B cell (primary cell): ENCODE data around the gene TMEM250. TPM values are rescaled to one million over a fixed set of nuclear protein-coding genes. Genes with fewer than 3 reads are reported as not detected.

Experiments
- ATAC-seq: fragments of 200-7000 bp; cut with Tn5 transposase; one replicate; pipeline ENCODE4 v1.10.0; 2021; ENCODE audit warnings: low read depth, mild to moderate bottlenecking, moderate number of reproducible peaks, moderate library complexity
- CTCF ChIA-PET: fragments of 350-600 bp; sonication (Branson Sonifier 250); formaldehyde crosslinking; loops from one replicate; lab custom pipeline; 2021; ENCODE audit warnings: antibody characterized with exemption, inconsistent platforms; lab: Charles Lee
- POLR2A ChIA-PET: fragments of 350-600 bp; sonication (Branson Sonifier 250); formaldehyde crosslinking; loops from one replicate; lab custom pipeline; 2021; ENCODE audit warnings: antibody characterized with exemption; lab: Charles Lee
- DNase-seq: peaks from one replicate; pipeline ENCODE4 v3.0.0; 2013
- H2AFZ ChIP-seq: 2 replicates; pipeline ENCODE4 v1.6.1; 2012; ENCODE audit warnings: mild to moderate bottlenecking, low read depth, low read length; ENCODE audit not compliant: insufficient read depth, poor library complexity, severe bottlenecking
- H3K27ac ChIP-seq, 2 donors: 1 replicate in 1 of 2; 2 replicates in 1 of 2; pipeline ENCODE4 v1.5.1; 2012 to 2013; ENCODE audit warnings: low read length in 2 of 2, mild to moderate bottlenecking in 2 of 2, moderate library complexity in 1 of 2
- H3K27me3 ChIP-seq, 4 experiments: fragments of 200-600 bp in 1 of 4; sonication (generic) in 1 of 4; replicated peaks in 1 of 4; 1 replicate in 2 of 4; 2 replicates in 2 of 4; pipeline versions ENCODE4 v1.6.1 to v1.7.0; 2013 to 2016; ENCODE audit warnings: low read length in 3 of 4, mild to moderate bottlenecking in 2 of 4, mixed read lengths in 1 of 4, moderate library complexity in 1 of 4; ENCODE audit not compliant: insufficient read depth in 4 of 4, control insufficient read depth in 3 of 4; ENCODE audit errors: control extremely low read depth in 1 of 4
- H3K36me3 ChIP-seq, 2 experiments: replicated peaks in 1 of 2; 1 replicate in 1 of 2; 2 replicates in 1 of 2; pipeline versions ENCODE4 v1.6.1 to v1.7.1; 2013; ENCODE audit warnings: low read length in 1 of 2; ENCODE audit not compliant: insufficient read depth in 2 of 2, control insufficient read depth in 1 of 2; ENCODE audit errors: control extremely low read depth in 1 of 2, extremely low read depth in 1 of 2
- H3K4me1 ChIP-seq, 2 donors: fragments of 200-600 bp in 1 of 2; sonication (generic) in 1 of 2; 1 replicate in 1 of 2; 2 replicates in 1 of 2; pipeline versions ENCODE4 v1.5.1 to v1.6.1; 2013 to 2017; ENCODE audit warnings: low read length in 2 of 2; ENCODE audit not compliant: control insufficient read depth in 2 of 2, insufficient read depth in 2 of 2
- H3K4me2 ChIP-seq: replicated peaks from 2 replicates; pipeline ENCODE3; 2012; ENCODE audit warnings: mild to moderate bottlenecking, low read depth, low read length; ENCODE audit not compliant: poor library complexity, severe bottlenecking
- H3K4me3 ChIP-seq, 5 experiments: fragments of 200-600 bp in 1 of 5; sonication (generic) in 1 of 5; 1 replicate in 3 of 5; 2 replicates in 2 of 5; pipeline versions ENCODE4 v1.5.1 to v1.7.0; 2011 to 2016; ENCODE audit warnings: low read length in 4 of 5, mild to moderate bottlenecking in 4 of 5, low read depth in 2 of 5, control low read depth in 1 of 5, moderate library complexity in 1 of 5; ENCODE audit not compliant: insufficient read depth in 1 of 5; ENCODE audit errors: control extremely low read depth in 1 of 5, extremely low read depth in 1 of 5
- H3K79me2 ChIP-seq: fragments of 200-600 bp; sonication (generic); one replicate; pipeline ENCODE4 v1.6.0; 2016; ENCODE audit warnings: low read length; ENCODE audit not compliant: control insufficient read depth, insufficient read depth
- H3K9ac ChIP-seq: fragments of 200-600 bp; sonication (generic); 2 replicates; pipeline ENCODE4 v1.6.1; 2017; ENCODE audit warnings: mild to moderate bottlenecking, low read length, moderate library complexity
- H3K9me3 ChIP-seq, 3 donors: one replicate each; pipeline versions ENCODE4 v1.6.1 to v1.7.1; 2013; ENCODE audit warnings: low read length in 2 of 3; ENCODE audit not compliant: control insufficient read depth in 2 of 3, insufficient read depth in 1 of 3; ENCODE audit errors: control extremely low read depth in 1 of 3
- H4K20me1 ChIP-seq: 2 replicates; pipeline ENCODE4 v1.6.0; 2012; ENCODE audit warnings: mild to moderate bottlenecking, low read length; ENCODE audit not compliant: insufficient read depth, control insufficient read depth, poor library complexity, severe bottlenecking
- H3K27ac Mint-ChIP-seq: one replicate; pipeline ENCODE4 v1.8.0; 2021; ENCODE audit warnings: mixed read lengths
- H3K27me3 Mint-ChIP-seq: one replicate; pipeline ENCODE4 v1.8.0; 2021; ENCODE audit warnings: mixed read lengths
- H3K4me1 Mint-ChIP-seq: one replicate; pipeline ENCODE4 v1.8.0; 2021; ENCODE audit warnings: mixed read lengths
- H3K4me3 Mint-ChIP-seq: one replicate; pipeline ENCODE4 v1.8.0; 2021; ENCODE audit warnings: mixed read lengths
- H3K9me3 Mint-ChIP-seq: one replicate; pipeline ENCODE4 v1.8.0; 2022; ENCODE audit warnings: mixed read lengths; ENCODE audit not compliant: insufficient read depth
- EZH2 ChIP-seq: IDR thresholded peaks from 2 replicates; pipeline ENCODE4 v1.6.1; 2012; ENCODE audit warnings: borderline replicate concordance, low read depth, mild to moderate bottlenecking, moderate library complexity, low read length; ENCODE audit not compliant: insufficient read depth, poor library complexity, severe bottlenecking
- WGBS: methylation state at CpG from one replicate; pipeline ENCODE4 v1.1.5; 2013; ENCODE audit warnings: missing lambda C conversion rate; ENCODE audit not compliant: insufficient coverage; 5-methylcytosine and 5-hydroxymethylcytosine counted together
- intact Hi-C: fragments of 100-400 bp; cut with micrococcal nuclease; formaldehyde crosslinking; loops from one replicate; pipeline ENCODE4 v1.10.0; 2022
- polyA plus RNA-seq: library from polyadenylated mRNA; depleted of rRNA; stranded (reverse); fragments of >200 nt; gene quantifications from 2 replicates; pipeline ENCODE4 v1.2.3, GENCODE V29; 2012
- total RNA-seq, 2 donors: library from RNA; stranded (reverse); fragments of 120-200 nt in 1 of 2; gene quantifications; 1 replicate in 1 of 2; 2 replicates in 1 of 2; pipeline versions ENCODE4 v1.2.3 to v1.2.4, GENCODE V29; 2013 to 2022
- TF ChIP-seq, protein P1 (sequence below): fragments of 200-600 bp; IDR thresholded peaks from one replicate; pipeline ENCODE4 v1.8.0; 2022; ENCODE audit warnings: antibody characterized with exemption, mild to moderate bottlenecking

Gene TMEM250
- total and polyA plus RNA-seq, 2 donors (not counting 1 experiment from before 2014, with no cell fraction given) = 11.1 to 29.6 TPM

DNA sequence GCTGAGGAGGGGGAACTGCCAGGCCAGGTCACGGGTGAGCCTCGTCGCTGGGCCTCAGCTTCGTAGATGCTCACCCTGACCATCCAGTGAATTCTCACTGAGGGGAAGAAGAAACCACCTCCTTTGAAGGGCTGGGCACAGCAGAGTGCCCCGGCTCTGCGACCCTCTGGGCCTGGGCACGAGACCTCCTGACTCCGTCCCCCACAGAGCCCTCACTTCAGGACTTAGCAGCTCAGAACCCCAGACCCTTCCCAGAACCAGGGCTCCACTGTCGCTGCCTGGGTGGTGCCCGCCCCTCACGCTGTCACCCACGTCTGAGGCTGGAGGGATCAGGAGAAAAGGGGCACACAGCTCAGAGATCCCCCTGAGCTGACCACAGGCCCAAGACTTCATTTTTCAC is 34.3 kb upstream of the TMEM250 start:
- Mint-ChIP-seq H3K27ac (no peak overlapping the region), H3K4me1 (no peaks in the 10 kb centered on the region)
- 88% methylated on average over 8 of the region's 12 CpGs for WGBS

DNA sequence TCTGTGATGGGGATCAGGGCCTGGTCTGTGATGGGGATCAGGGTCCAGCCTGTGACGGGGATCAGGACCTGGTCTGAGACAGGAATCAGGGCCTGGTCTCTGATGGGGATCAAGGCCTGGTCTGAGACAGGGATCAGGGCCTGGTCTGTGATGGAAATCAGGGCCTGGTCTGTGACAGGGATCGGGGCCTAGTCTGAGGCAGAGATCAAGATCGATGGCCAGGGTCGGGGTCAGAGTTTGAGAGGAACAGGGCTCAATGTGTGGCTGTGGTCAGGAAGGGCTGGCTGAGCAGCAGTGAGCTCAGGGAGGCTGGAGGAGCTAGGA is 33.8 kb upstream of the TMEM250 start:
- TF ChIP-seq, protein P1, sequence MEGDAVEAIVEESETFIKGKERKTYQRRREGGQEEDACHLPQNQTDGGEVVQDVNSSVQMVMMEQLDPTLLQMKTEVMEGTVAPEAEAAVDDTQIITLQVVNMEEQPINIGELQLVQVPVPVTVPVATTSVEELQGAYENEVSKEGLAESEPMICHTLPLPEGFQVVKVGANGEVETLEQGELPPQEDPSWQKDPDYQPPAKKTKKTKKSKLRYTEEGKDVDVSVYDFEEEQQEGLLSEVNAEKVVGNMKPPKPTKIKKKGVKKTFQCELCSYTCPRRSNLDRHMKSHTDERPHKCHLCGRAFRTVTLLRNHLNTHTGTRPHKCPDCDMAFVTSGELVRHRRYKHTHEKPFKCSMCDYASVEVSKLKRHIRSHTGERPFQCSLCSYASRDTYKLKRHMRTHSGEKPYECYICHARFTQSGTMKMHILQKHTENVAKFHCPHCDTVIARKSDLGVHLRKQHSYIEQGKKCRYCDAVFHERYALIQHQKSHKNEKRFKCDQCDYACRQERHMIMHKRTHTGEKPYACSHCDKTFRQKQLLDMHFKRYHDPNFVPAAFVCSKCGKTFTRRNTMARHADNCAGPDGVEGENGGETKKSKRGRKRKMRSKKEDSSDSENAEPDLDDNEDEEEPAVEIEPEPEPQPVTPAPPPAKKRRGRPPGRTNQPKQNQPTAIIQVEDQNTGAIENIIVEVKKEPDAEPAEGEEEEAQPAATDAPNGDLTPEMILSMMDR = no peak
- TF ChIP-seq EZH2 = no peak
- no peaks in the 10 kb centered on the region for H3K4me1 ChIP-seq
- Mint-ChIP-seq H3K27me3 (peaks cover 12% of the 10 kb centered on the region), H3K4me1 (no peaks in the 10 kb centered on the region), H3K9me3 (no peaks in the 10 kb centered on the region), H3K27ac (no peak overlapping the region), H3K4me3 (no peak overlapping the region)
- no peaks in the 10 kb centered on the region for H3K79me2 ChIP-seq
- no peak overlapping the region for H2AFZ ChIP-seq
- peaks cover 0 to 8% (median 2%) of the 10 kb centered on the region in 4 experiments for H3K27me3 ChIP-seq
- POLR2A ChIA-PET = no interaction called here
- no peak overlapping the region for H3K4me3 ChIP-seq
- H3K27ac ChIP-seq = no peak overlapping the region
- H3K36me3 ChIP-seq = no peaks in the 10 kb centered on the region
- H3K4me2 ChIP-seq = no peak overlapping the region
- H3K9me3 ChIP-seq = peaks cover 0 to 5% (median 0%) of the 10 kb centered on the region in 3 donors
- ATAC-seq = no peak
- intact Hi-C loops = no loop called here
- DNase-seq = no peak
- no peak overlapping the region for H3K9ac ChIP-seq
- H4K20me1 ChIP-seq = no peaks in the 10 kb centered on the region
- CTCF ChIA-PET = no interaction called here
- 82% methylated on average over 4 of the region's 4 CpGs for WGBS

More for the DNA sequence above, 34.3 kb upstream of the TMEM250 start:
- Histone ChIP-seq H3K27ac (no peak overlapping the region), H3K9me3 (peaks cover 0 to 3% (median 0%) of the 10 kb centered on the region in 3 donors), H3K27me3 (peaks cover 0 to 4% (median 2%) of the 10 kb centered on the region in 4 experiments), H3K4me1 (no peaks in the 10 kb centered on the region), H3K4me3 (no peak overlapping the region), H3K9ac (no peak overlapping the region), H4K20me1 (no peaks in the 10 kb centered on the region), H2AFZ (no peak overlapping the region), H3K79me2 (no peaks in the 10 kb centered on the region), H3K36me3 (no peaks in the 10 kb centered on the region), H3K4me2 (no peak overlapping the region)
- Mint-ChIP-seq H3K4me3 (no peak overlapping the region), H3K27me3 (peaks cover 13% of the 10 kb centered on the region), H3K9me3 (no peaks in the 10 kb centered on the region)
- no peak for TF ChIP-seq EZH2
- TF ChIP-seq, protein P1 = no peak
- no peak for DNase-seq
- ChIA-PET CTCF (no interaction called here), POLR2A (no interaction called here)
- intact Hi-C loops = no loop called here
- ATAC-seq = no peak
